ENCODE measurements around the gene PCDHB10.
A peak's percentile ranks its signal among the peaks of the same experiment; 100 is the strongest.
"Not testable (repeated sequence)": the region's sequence is repeated elsewhere in the genome, so short reads cannot be mapped to it uniquely, and the experiment has no call there.

PCDHB10 gene

GRCh38 chr5:141199359-141200235 lies 7.4 kb downstream of the PCDHB10 start, which contains the start of gene PCDHB11:
PCDHB11 (plus strand) TSS chr5:141199627; CDS start chr5:141199775, 148 bp downstream.
- Mint-ChIP-seq H3K9me3 (peaks cover 72% of the 10 kb centered on the region), H3K4me3 (peak within 1 kb of the TSS; percentile 48 to 78 (median 71)), H3K27me3 (ENCODE audit: low read depth) (no peaks in the 10 kb centered on the region), H3K36me3 (ENCODE audit: low read depth) (peaks cover 79% of the 10 kb centered on the region), H3K27ac (peak within 1 kb of the TSS in 2 of 3 experiments; percentile 49 to 58), H3K4me1 (no peaks in the 10 kb centered on the region)
- TF ChIP-seq, protein P1, sequence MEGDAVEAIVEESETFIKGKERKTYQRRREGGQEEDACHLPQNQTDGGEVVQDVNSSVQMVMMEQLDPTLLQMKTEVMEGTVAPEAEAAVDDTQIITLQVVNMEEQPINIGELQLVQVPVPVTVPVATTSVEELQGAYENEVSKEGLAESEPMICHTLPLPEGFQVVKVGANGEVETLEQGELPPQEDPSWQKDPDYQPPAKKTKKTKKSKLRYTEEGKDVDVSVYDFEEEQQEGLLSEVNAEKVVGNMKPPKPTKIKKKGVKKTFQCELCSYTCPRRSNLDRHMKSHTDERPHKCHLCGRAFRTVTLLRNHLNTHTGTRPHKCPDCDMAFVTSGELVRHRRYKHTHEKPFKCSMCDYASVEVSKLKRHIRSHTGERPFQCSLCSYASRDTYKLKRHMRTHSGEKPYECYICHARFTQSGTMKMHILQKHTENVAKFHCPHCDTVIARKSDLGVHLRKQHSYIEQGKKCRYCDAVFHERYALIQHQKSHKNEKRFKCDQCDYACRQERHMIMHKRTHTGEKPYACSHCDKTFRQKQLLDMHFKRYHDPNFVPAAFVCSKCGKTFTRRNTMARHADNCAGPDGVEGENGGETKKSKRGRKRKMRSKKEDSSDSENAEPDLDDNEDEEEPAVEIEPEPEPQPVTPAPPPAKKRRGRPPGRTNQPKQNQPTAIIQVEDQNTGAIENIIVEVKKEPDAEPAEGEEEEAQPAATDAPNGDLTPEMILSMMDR (IDR thresholded peaks at IDR 0.05; ENCODE audit: unreplicated experiment in 3 of 3), result no peak

GRCh38 chr5:141201126-141201525 lies 9.0 kb downstream of the PCDHB10 start:
- not testable (repeated sequence) for H3K4me3 Mint-ChIP-seq; H3K4me1 Mint-ChIP-seq; H3K27ac Mint-ChIP-seq; H3K27me3 Mint-ChIP-seq (ENCODE audit: low read depth)
- Mint-ChIP-seq H3K36me3 (ENCODE audit: low read depth) (peaks cover 84% of the 10 kb centered on the region), H3K9me3 (peaks cover 74% of the 10 kb centered on the region)

- H3K9me3 Mint-ChIP-seq, result peaks cover 72% of the 10 kb centered on the region
- H3K4me3 Mint-ChIP-seq, result peak overlapping the region in 1 of 3 experiments; percentile 21
- not testable (repeated sequence) for H3K27me3 Mint-ChIP-seq (ENCODE audit: low read depth); H3K4me1 Mint-ChIP-seq; H3K27ac Mint-ChIP-seq
- peaks cover 84% of the 10 kb centered on the region for H3K36me3 Mint-ChIP-seq (ENCODE audit: low read depth)
These were observed 9.5 kb downstream of the PCDHB10 start for GRCh38 chr5:141201646-141202045.

GRCh38 chr5:141208478-141208877 lies 16.3 kb downstream of the PCDHB10 start, which contains the start of gene PCDHB12:
PCDHB12 (plus strand) TSS chr5:141208719; CDS start chr5:141208908, 189 bp downstream.
- TF ChIP-seq, protein P1 (IDR thresholded peaks at IDR 0.05; ENCODE audit: unreplicated experiment in 3 of 3), result no peak
- no peaks in the 10 kb centered on the region for H3K27me3 Mint-ChIP-seq (ENCODE audit: low read depth)
- H3K36me3 Mint-ChIP-seq (ENCODE audit: low read depth), result peaks cover 86% of the 10 kb centered on the region
- no peaks in the 10 kb centered on the region for H3K4me1 Mint-ChIP-seq
- H3K4me3 Mint-ChIP-seq, result peak within 1 kb of the TSS in 2 of 3 experiments; percentile 13 to 41
- peaks cover 73% of the 10 kb centered on the region for H3K9me3 Mint-ChIP-seq
- no peak within 1 kb of the TSS for H3K27ac Mint-ChIP-seq

GRCh38 chr5:141210281-141210680 lies 18.1 kb downstream of the PCDHB10 start:
- not testable (repeated sequence) for H3K4me3 Mint-ChIP-seq; H3K27ac Mint-ChIP-seq; H3K4me1 Mint-ChIP-seq; H3K27me3 Mint-ChIP-seq (ENCODE audit: low read depth)
- Mint-ChIP-seq H3K36me3 (ENCODE audit: low read depth) (peaks cover 86% of the 10 kb centered on the region), H3K9me3 (peaks cover 78% of the 10 kb centered on the region)

GRCh38 chr5:141210849-141211248 lies 18.7 kb downstream of the PCDHB10 start:
- H3K4me3 Mint-ChIP-seq; H3K27me3 Mint-ChIP-seq (ENCODE audit: low read depth); H3K27ac Mint-ChIP-seq; H3K4me1 Mint-ChIP-seq: not testable (repeated sequence)
- Mint-ChIP-seq H3K9me3 (peaks cover 75% of the 10 kb centered on the region), H3K36me3 (ENCODE audit: low read depth) (peaks cover 82% of the 10 kb centered on the region)

- Mint-ChIP-seq H3K4me3 (peak within 1 kb of the TSS; percentile 35 to 66 (median 61)), H3K36me3 (ENCODE audit: low read depth) (peaks cover 74% of the 10 kb centered on the region), H3K27ac (peak within 1 kb of the TSS in 1 of 3 experiments; percentile 41), H3K9me3 (peaks cover 74% of the 10 kb centered on the region)
- H3K4me1 Mint-ChIP-seq; H3K27me3 Mint-ChIP-seq (ENCODE audit: low read depth): not testable (repeated sequence)
These were observed 21.6 kb downstream of the PCDHB10 start, which contains the start of gene PCDHB13 for GRCh38 chr5:141213656-141214339. PCDHB13 (plus strand) TSS chr5:141213919; CDS start chr5:141214124, 205 bp downstream.

GRCh38 chr5:141214583-141214982 lies 22.4 kb downstream of the PCDHB10 start:
- not testable (repeated sequence) for H3K4me3 Mint-ChIP-seq; H3K27me3 Mint-ChIP-seq (ENCODE audit: low read depth); H3K27ac Mint-ChIP-seq; H3K4me1 Mint-ChIP-seq
- peaks cover 74% of the 10 kb centered on the region for H3K36me3 Mint-ChIP-seq (ENCODE audit: low read depth)
- H3K9me3 Mint-ChIP-seq, result peaks cover 73% of the 10 kb centered on the region

DNA sequence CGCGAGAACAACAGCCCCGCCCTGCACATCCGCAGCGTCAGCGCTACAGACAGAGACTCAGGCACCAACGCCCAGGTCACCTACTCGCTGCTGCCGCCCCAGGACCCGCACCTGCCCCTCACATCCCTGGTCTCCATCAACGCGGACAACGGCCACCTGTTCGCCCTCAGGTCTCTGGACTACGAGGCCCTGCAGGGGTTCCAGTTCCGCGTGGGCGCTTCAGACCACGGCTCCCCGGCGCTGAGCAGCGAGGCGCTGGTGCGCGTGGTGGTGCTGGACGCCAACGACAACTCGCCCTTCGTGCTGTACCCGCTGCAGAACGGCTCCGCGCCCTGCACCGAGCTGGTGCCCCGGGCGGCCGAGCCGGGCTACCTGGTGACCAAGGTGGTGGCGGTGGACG lies 23.4 kb downstream of the PCDHB10 start:
- Mint-ChIP-seq H3K36me3 (ENCODE audit: low read depth) (peaks cover 76% of the 10 kb centered on the region), H3K9me3 (peaks cover 76% of the 10 kb centered on the region)
- not testable (repeated sequence) for H3K27ac Mint-ChIP-seq; H3K27me3 Mint-ChIP-seq (ENCODE audit: low read depth); H3K4me3 Mint-ChIP-seq; H3K4me1 Mint-ChIP-seq

- peaks cover 77% of the 10 kb centered on the region for H3K36me3 Mint-ChIP-seq (ENCODE audit: low read depth)
- not testable (repeated sequence) for H3K4me3 Mint-ChIP-seq; H3K27me3 Mint-ChIP-seq (ENCODE audit: low read depth); H3K27ac Mint-ChIP-seq; H3K4me1 Mint-ChIP-seq
- peaks cover 76% of the 10 kb centered on the region for H3K9me3 Mint-ChIP-seq
These were observed 23.9 kb downstream of the PCDHB10 start for GRCh38 chr5:141216035-141216434.

Measured in nephron (organoid).